ENCODE measurements around the gene PHF24. TPM values are rescaled to one million over a fixed set of nuclear protein-coding genes. Genes with fewer than 3 reads are reported as not detected.

Gene PHF24
- total RNA-seq, 1 donor from 2014 or later, result not detected

DNA sequence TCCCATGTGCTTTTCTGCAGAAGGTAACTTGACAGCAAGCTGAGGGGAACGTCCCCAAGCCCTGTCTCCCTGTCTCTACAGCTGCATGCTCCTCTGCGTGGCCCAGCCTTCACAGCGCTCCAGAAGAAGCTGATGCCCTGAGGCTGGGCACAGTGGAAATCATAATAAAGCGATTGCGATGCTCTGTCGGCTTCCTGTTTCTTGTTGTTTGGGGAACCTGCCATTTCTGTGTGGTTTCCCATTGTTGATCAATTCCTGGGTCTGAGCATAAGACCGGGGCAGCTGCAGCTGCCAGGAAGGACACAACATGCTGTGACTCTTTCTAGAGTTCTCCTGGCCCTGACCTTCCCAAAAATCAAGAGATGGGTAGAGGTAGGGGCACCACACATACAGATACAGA, 24.3 kb downstream of the PHF24 start:
- DNase-seq (ENCODE audit: low read depth in 2 of 2), result no peak

DNA sequence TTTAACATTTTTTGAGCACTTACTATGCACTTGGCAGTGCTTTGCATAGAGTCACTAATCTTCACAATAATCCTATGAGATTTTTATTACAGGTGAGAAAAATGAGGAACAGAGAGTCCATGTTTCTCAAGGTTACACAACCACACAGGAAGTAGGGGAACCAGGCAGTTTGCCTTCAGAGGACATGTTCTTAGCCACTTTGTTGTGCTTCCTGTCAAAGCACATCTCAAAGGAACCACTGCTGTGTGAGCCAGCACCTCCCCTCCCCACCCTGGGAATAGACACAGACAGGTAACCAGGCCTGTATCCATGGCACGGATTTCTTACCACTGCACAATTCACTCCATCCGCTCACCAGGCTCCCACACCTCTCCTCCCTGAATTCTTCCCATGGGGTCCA, 25.1 kb downstream of the PHF24 start:
- no peak for DNase-seq (ENCODE audit: low read depth in 2 of 2)

- DNase-seq (ENCODE audit: low read depth in 2 of 2), result peak in 1 of 2 donors; percentile 48
These were observed 26.0 kb downstream of the PHF24 start for GRCh38 chr9:34984049-34984448.

GRCh38 chr9:34985311-34985899, 27.3 kb downstream of the PHF24 start:
- DNase-seq (ENCODE audit: low read depth in 2 of 2), result peak; percentile 64 to 72

GRCh38 chr9:34986540-34987047, 28.5 kb downstream of the PHF24 start:
- peak in 1 of 2 donors; percentile 47 for DNase-seq (ENCODE audit: low read depth in 2 of 2)

DNA sequence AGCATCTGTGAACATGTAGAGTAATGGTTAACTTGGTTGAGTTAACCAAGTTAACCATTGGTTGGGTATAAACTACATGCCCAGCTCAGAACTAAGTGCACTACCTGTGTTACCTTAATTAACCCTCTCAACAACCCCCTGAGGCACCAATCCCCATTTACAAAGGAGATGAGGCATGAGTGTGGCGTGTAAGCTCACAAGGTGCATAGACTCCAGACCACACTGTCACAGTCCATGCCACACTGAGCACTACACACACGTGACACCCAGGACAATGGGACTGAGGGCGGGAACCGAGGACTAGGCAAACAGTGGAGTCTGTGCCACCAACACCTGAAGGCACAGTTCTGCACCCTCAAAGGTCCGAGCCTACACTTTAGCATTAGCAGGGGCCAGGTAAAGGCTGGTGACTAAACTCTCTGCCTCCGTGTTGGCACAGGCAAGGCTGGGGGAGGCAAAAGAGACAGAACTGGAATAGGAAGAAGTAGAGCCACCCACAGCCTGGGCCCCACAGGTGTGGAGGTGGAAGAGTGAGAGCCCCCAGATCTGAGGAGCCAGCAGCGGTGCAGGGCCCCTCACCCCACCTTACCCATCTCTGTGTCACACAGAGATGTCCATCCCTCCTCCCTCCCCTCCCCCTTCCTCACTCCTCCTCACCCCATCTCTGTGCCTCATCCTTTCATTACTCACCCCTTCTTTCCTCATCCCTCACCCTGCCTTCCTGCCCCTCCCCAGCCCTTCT, 29.2 kb downstream of the PHF24 start:
- no peak for DNase-seq (ENCODE audit: low read depth in 2 of 2)

- no peak for DNase-seq (ENCODE audit: low read depth in 2 of 2)
These were observed 30.3 kb downstream of the PHF24 start for GRCh38 chr9:34988218-34989002.

DNA sequence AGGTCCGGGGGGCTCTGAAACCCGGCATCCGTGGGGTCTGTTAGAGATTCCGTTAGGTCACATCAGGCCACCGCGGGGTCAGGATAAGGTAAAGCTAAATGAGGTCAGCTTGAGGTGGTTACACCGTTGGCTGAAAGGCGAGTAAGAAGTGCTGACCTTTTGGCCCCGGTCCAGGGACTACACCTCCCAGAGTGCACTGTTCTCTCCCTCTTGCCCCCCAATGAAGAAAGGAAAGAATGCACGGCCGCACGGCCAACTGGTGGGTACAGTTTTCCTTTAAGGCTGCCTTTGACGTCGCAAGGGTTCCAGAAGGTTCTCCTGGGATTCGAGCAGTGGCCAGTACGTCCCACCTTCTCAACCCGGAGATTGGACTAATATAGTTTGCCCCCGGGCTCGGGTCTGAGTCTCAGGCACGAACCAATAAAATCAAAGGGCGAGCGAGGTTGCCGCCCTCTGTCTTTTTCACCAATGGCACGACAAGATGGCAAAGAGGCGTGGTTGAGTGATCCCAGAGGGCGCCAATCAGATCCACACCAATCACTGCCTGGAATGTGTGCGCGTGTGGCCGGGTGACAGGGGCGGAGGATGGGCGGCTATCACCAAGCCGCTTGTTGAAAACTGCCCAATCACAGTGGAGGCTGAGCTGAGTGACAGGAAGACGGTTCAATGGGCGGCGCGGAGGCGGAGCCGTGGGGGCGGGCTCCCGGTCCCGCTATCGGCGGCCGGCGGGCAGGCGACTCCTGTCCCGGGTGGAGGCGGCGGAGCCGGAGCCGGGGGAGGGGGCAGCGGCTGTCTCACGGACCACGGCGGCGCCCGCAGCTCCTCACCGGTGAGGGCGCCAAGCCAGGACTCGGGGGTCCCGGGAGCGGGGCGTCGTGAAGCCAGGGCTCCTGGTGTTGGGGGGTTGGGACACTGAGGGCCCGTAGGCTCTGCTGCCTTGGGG, 31.2 kb downstream of the PHF24 start, which contains the start of gene DNAJB5:
DNAJB5 (plus strand) TSS at position 743 of the 943 bp plus-strand sequence. CDS start 886 bp downstream, outside the sequence.
- peak; percentile 99 to 100 for DNase-seq (ENCODE audit: low read depth in 2 of 2)

DNA sequence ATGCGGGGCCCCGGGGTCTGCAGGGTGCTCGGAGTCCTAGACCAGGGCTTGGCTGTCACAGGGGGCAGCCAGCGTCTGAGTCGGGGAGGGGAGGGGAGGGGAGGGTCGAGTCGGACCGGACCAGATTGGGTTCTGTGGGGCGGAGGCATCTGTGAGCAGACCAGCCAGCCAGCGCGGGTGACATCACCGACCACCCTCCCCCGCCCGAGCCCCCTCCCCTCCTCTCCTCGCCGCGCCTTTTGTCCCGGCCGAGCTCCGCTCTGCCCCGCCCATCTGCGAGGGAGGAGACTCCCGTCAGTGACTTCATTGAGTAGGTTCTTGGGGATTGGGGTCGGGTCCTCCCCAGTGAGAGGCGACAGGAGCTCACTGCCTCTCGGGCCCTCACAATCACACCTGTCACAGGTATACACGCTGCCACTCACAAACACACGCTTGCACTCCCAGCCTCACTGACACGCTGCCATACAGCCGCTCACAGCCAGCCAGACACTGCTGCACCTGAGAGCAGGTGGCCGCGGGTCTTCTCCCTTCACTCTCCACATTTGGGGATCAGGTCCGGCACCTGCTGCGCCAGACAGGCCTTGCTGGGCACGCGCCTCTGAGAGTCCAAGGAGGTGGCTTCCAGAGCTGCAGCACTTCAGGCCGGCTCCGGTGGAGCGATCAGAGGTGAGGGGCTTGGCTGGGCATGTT, 32.0 kb downstream of the PHF24 start:
- peak in 1 of 2 donors; percentile 77 for DNase-seq (ENCODE audit: low read depth in 2 of 2)

DNA sequence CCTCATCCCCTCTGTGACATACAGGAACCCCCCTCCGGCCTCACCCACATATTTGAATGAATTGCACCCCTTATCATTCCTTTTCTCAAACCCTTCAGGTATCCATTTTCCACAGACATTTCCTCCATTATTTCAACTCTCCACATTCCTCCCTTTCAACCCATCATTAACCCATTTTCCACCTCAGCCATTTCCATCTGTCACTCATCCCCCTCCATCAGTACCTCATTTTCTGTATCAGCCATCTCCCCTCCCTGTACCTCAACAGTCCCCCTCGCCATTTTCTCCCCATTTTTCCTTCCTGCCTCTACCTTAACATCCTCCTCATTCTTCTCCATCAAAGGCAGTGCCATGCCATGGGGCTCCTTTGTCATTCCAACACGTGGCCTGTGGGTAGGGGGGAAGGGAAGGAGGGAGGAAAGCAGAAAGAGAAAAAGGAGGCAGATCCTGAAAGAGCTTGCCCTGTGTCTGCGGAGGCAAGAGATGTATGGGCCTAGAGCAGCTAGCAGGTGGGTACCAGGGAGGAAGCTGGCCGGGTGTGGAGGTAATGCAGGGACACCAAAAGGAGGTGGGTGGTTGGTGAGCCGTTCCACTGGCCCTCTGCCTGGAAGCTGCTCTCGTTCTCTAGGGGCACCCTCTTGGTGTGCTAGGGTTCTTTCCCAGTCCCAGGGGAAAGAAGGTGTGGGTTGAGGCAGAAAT, 33.0 kb downstream of the PHF24 start:
- no peak for DNase-seq (ENCODE audit: low read depth in 2 of 2)

DNA sequence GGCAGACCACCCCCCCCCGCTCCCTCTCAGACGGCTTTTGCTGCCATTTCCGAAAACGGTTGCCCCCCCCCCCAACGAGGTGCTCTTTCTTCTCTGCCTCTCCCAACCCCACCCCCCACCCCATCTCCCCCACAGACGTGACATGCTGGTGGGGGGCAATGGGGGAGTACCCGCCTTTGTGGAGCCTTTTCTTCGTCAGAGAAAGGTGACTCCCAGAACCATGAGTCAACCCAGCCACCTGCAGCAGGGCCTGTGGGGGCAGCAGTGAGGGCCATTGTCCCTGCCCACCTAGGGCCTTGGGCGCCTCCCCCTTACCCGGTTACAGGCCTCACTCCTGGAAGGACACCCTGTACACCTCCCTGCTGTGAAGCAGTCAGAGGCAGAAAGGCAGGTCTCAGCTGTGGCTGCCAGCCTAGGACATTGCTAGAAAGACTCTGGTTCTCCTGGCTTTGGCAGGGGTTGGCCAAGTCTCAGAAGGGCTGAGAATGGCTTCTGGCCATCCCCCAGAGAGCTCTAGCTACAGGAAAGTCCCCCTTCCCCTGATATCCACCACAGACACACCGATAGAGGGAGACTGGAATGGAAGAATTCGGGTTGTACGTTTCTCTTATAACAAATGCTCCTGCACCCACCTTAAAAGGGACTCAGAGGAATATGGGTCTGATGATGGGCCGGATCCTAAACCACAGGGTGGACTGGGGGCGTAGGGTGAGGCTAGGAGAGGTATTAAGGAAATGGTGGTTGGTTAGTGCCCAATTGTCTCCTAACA, 33.7 kb downstream of the PHF24 start:
- no peak for DNase-seq (ENCODE audit: low read depth in 2 of 2)

DNA sequence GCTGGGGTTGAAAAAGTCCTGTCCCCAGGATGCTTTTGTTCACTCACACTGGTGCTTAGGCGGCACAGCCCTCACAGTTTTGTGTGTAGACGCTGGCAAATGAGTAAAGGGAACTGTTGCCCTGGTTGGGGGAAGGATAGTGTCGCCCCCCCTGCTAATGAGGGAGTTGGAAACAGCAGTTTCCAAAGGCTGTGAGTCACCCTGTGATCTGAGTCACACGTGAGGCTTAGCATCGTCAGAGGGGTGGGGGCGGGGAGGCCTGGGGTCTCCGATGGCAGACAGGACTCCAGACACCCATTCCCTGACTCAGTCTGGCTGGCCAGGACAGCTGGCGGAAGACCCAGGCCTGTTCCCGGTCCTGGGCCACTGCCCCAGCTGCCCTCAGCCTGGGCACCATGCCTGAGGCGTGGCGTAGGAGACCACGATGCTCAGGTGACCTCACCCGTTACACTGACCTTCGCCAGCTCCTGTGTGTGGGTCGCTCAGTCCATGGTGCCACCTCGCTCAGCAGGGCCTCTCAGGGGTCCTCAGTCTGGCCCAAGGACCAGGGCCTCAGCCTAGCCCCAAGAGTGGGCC, 34.4 kb downstream of the PHF24 start:
- peak; percentile 34 to 91 for DNase-seq (ENCODE audit: low read depth in 2 of 2)

GRCh38 chr9:34993502-34994259, 35.6 kb downstream of the PHF24 start:
- peak in 1 of 2 donors; percentile 38 for DNase-seq (ENCODE audit: low read depth in 2 of 2)

DNA sequence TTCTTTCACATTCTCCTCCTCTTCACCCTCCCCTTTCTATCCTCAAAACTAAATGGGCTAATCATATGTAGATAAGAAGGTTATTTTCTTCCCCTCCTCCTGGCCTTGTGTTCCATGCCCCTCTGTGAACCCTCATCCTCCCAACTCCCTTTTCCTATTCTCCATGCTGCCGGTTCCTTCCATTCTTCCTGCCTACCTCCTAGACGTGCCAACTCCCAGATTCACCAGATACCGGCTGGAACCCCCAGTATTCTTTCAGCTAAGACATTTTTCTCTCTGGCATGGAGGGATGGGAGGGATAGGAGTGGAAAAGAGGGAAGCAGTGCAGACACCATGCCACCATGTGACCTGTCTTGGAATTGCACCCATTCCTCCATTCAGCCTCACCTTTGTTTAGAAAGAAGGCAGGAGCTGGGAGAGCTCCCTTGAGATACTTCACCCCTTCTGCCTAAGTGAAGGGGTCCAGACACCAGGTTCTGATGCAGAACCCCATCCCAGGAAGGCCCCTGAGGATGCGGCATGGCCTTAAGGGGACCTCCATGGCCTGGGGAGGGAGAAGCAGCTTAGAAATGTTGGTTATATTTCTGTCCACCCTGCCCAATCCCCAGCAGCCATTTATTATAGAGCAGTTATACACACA, 36.3 kb downstream of the PHF24 start:
- peak in 1 of 2 donors; percentile 58 for DNase-seq (ENCODE audit: low read depth in 2 of 2)

GRCh38 chr9:34994900-34995669, 37.0 kb downstream of the PHF24 start:
- DNase-seq (ENCODE audit: low read depth in 2 of 2), result no peak

- DNase-seq (ENCODE audit: low read depth in 2 of 2), result peak in 1 of 2 donors; percentile 28
These were observed 37.6 kb downstream of the PHF24 start for GRCh38 chr9:34995670-34996060.
